GM18870 (cell line): ENCODE data around the gene APP.

Experiments
- ATAC-seq: cut with Tn5 transposase; IDR thresholded peaks from one replicate; pipeline ENCODE4 v1.9.1; 2021; ENCODE audit warnings: moderate library complexity; ENCODE audit not compliant: unreplicated experiment

The APP gene

GRCh38 chr21:25987531-25987930 lies 183.0 kb downstream of the APP start:
- ATAC-seq: no peak

- ATAC-seq: no peak
Observed at GRCh38 chr21:25986928-25987327, 183.6 kb downstream of the APP start.

- no peak for ATAC-seq
Observed at GRCh38 chr21:25985990-25986389, 184.6 kb downstream of the APP start.

- ATAC-seq: no peak
Observed at GRCh38 chr21:25984538-25984937, 186.0 kb downstream of the APP start.

GRCh38 chr21:25983745-25984144 lies 186.8 kb downstream of the APP start:
- no peak for ATAC-seq

GRCh38 chr21:25980710-25981109 lies 189.9 kb downstream of the APP start:
- no peak for ATAC-seq

GRCh38 chr21:25979845-25980616 lies 190.5 kb downstream of the APP start:
- no peak for ATAC-seq

- ATAC-seq: no peak
Observed at GRCh38 chr21:25977068-25977611, 193.4 kb downstream of the APP start.

- no peak for ATAC-seq
Observed at GRCh38 chr21:25974964-25975363, 195.6 kb downstream of the APP start.

- no peak for ATAC-seq
Observed at GRCh38 chr21:25970254-25970930, 200.2 kb downstream of the APP start.

GRCh38 chr21:25967901-25968438 lies 202.6 kb downstream of the APP start:
- peak; percentile 35 for ATAC-seq

- ATAC-seq: peak; percentile 99
Observed at GRCh38 chr21:25967181-25967900, 203.2 kb downstream of the APP start.

GRCh38 chr21:25965951-25966707 lies 204.4 kb downstream of the APP start:
- no peak for ATAC-seq

- ATAC-seq: no peak
Observed at GRCh38 chr21:25964926-25965325, 205.6 kb downstream of the APP start.

GRCh38 chr21:25964015-25964414 lies 206.6 kb downstream of the APP start:
- ATAC-seq: no peak

- ATAC-seq: no peak
Observed at GRCh38 chr21:25963181-25963580, 207.4 kb downstream of the APP start.

- no peak for ATAC-seq
Observed at GRCh38 chr21:25961042-25961441, 209.5 kb downstream of the APP start.

GRCh38 chr21:25960402-25960801 lies 210.2 kb downstream of the APP start:
- ATAC-seq: no peak

- ATAC-seq: no peak
Observed at GRCh38 chr21:25959799-25960198, 210.8 kb downstream of the APP start.

GRCh38 chr21:25956993-25957714 lies 213.4 kb downstream of the APP start:
- ATAC-seq: no peak
